ENCODE data around the gene HERC3.
"Not testable (repeated sequence)": the region's sequence is repeated elsewhere in the genome, so short reads cannot be mapped to it uniquely, and the experiment has no call there.

Gene HERC3

GRCh38 chr4:88587306-88587705 is 5.0 kb upstream of the HERC3 start:
- Histone ChIP-seq H3K4me1 (ENCODE audit: control insufficient read depth, insufficient read depth, low read length) (peaks cover 7% of the 10 kb centered on the region), H3K4me3 (ENCODE audit: low read length) (no peak overlapping the region), H3K27me3 (replicated peaks; ENCODE audit: control insufficient read depth, insufficient read depth, low read length) (no peaks in the 10 kb centered on the region), H3K9ac (ENCODE audit: low read length) (no peak overlapping the region), H3K36me3 (ENCODE audit: control insufficient read depth, insufficient read depth, low read length, severe bottlenecking) (no peaks in the 10 kb centered on the region), H3K9me3 (ENCODE audit: control insufficient read depth, low read length) (no peaks in the 10 kb centered on the region)
- DNase-seq (ENCODE audit: low read depth), result no peak

DNA sequence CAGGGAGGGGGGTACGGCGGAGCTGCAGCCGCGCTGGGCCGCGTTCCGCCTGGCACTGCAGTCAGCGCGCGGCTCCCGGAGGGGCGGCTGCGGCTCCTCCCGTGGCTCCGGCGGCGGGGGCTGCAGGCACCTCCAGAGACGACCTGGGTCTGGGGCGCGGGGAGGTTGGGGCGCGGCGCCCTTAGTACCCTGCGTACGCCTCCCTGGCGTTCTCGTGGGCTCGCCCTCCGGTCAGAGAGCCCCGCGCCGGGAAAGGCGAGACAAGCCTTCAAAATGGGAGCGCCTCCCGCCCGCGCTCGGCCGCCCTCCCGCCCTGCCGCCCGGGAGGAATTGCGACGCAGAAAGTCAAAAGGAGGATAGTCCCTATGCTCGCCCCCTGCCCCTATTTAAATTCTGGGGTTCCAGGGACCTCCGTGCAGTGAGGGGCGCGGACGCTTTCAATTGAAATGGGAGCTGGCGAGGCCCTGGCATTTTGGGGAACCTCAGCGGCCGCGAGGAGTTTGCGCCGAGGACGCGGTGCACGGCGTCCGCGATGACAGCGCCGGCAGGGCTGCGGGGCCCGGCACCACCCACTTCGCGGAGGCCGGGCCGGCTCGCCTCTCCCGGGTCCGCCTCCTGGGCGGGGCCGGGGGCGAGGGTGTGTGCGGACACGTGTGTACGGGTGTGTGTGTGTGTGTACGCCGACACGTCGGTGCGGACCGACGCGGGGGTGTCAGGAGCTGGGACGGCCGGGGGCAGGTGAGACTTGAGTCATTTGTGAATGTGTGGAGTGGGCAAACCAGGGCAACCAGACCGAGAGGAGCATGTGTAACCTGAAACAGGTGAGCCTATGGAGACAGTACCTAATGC is 544 bp downstream of the HERC3 start:
- peak overlapping the region; percentile 90 for H3K9ac ChIP-seq (ENCODE audit: low read length)
- H3K4me1 ChIP-seq (ENCODE audit: control insufficient read depth, insufficient read depth, low read length), result peaks cover 16% of the 10 kb centered on the region
- H3K36me3 ChIP-seq (ENCODE audit: control insufficient read depth, insufficient read depth, low read length, severe bottlenecking), result peaks cover 18% of the 10 kb centered on the region
- peak overlapping the region; percentile 87 for H3K4me3 ChIP-seq (ENCODE audit: low read length)
- H3K9me3 ChIP-seq (ENCODE audit: control insufficient read depth, low read length), result no peaks in the 10 kb centered on the region
- DNase-seq (ENCODE audit: low read depth), result peak; percentile 91
- H3K27me3 ChIP-seq (replicated peaks; ENCODE audit: control insufficient read depth, insufficient read depth, low read length), result no peaks in the 10 kb centered on the region

GRCh38 chr4:88597970-88598660 is 5.8 kb downstream of the HERC3 start:
- H3K9ac ChIP-seq (ENCODE audit: low read length), result no peak overlapping the region
- H3K4me1 ChIP-seq (ENCODE audit: control insufficient read depth, insufficient read depth, low read length), result peaks cover 41% of the 10 kb centered on the region
- H3K36me3 ChIP-seq (ENCODE audit: control insufficient read depth, insufficient read depth, low read length, severe bottlenecking), result peaks cover 24% of the 10 kb centered on the region
- DNase-seq (ENCODE audit: low read depth), result no peak
- H3K4me3 ChIP-seq (ENCODE audit: low read length), result no peak overlapping the region
- H3K27me3 ChIP-seq (replicated peaks; ENCODE audit: control insufficient read depth, insufficient read depth, low read length), result no peaks in the 10 kb centered on the region
- H3K9me3 ChIP-seq (ENCODE audit: control insufficient read depth, low read length), result no peaks in the 10 kb centered on the region

DNA sequence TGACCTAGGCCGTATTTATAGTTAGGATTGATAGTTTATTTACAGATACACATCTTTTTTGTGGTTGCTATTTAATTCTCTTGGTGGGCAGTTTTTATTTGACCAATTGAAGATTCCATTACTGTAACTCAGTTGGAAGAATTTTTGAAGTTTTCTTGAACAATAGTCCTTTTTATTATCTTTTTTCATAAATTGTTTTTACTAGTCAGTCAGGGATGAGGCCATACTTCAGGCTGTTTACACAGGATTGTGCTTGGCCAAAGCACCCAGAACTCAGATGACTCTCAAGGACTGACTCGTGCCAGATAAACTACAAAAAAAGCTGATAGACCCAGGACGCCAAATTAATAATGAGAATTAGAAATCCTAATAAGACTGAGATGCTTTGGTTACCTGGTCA is 7.0 kb downstream of the HERC3 start:
- Histone ChIP-seq H3K4me3 (ENCODE audit: low read length) (peak overlapping the region; percentile 68), H3K9ac (ENCODE audit: low read length) (peak overlapping the region; percentile 70), H3K9me3 (ENCODE audit: control insufficient read depth, low read length) (no peaks in the 10 kb centered on the region), H3K4me1 (ENCODE audit: control insufficient read depth, insufficient read depth, low read length) (peaks cover 32% of the 10 kb centered on the region), H3K27me3 (replicated peaks; ENCODE audit: control insufficient read depth, insufficient read depth, low read length) (no peaks in the 10 kb centered on the region), H3K36me3 (ENCODE audit: control insufficient read depth, insufficient read depth, low read length, severe bottlenecking) (peaks cover 24% of the 10 kb centered on the region)
- DNase-seq (ENCODE audit: low read depth), result peak; percentile 53

- Histone ChIP-seq H3K9me3 (ENCODE audit: control insufficient read depth, low read length) (no peaks in the 10 kb centered on the region), H3K4me1 (ENCODE audit: control insufficient read depth, insufficient read depth, low read length) (peaks cover 32% of the 10 kb centered on the region), H3K9ac (ENCODE audit: low read length) (peak overlapping the region; percentile 70), H3K27me3 (replicated peaks; ENCODE audit: control insufficient read depth, insufficient read depth, low read length) (no peaks in the 10 kb centered on the region), H3K4me3 (ENCODE audit: low read length) (peak overlapping the region; percentile 68), H3K36me3 (ENCODE audit: control insufficient read depth, insufficient read depth, low read length, severe bottlenecking) (peaks cover 24% of the 10 kb centered on the region)
- peak; percentile 34 for DNase-seq (ENCODE audit: low read depth)
Observed at GRCh38 chr4:88599714-88600113, 7.4 kb downstream of the HERC3 start.

- Histone ChIP-seq H3K4me1 (ENCODE audit: control insufficient read depth, insufficient read depth, low read length) (peaks cover 32% of the 10 kb centered on the region), H3K27me3 (replicated peaks; ENCODE audit: control insufficient read depth, insufficient read depth, low read length) (no peaks in the 10 kb centered on the region), H3K4me3 (ENCODE audit: low read length) (peak overlapping the region; percentile 68), H3K9me3 (ENCODE audit: control insufficient read depth, low read length) (no peaks in the 10 kb centered on the region), H3K9ac (ENCODE audit: low read length) (peak overlapping the region; percentile 70), H3K36me3 (ENCODE audit: control insufficient read depth, insufficient read depth, low read length, severe bottlenecking) (peaks cover 24% of the 10 kb centered on the region)
- DNase-seq (ENCODE audit: low read depth), result peak; percentile 88
Observed at GRCh38 chr4:88600176-88600838, 8.0 kb downstream of the HERC3 start.

DNA sequence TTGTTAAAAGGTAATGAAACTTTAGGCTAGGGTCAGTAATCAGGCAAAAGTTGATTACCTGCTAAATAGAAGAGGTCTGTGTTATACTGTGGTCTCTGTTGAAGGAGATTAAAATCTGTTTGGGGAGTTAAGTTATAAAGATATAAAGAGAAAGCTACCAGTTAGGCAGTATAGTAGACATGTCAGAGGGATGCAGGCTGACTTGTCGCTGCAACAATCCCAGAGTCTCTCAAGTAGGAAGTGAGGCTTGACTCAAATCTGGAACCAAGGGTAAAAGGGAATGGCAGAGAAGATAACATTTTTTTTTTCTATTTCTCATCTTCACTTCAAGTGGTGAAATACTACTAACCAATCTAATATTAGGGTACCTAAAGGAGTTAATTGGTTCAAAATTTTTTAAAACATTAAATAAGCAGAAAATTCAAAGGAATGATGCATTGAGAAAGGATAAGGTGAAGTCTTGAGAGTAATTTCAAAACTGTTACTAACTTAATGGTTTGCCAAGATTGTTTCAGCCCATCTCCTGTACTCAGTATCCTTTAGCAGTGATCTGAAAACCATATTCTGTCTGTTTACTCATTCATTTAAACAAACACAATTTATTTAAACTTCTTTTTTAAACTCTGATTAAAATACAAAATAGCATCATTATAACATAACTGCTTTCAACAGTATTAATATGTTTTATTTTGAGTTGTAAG is 12.8 kb downstream of the HERC3 start:
- Histone ChIP-seq H3K36me3 (ENCODE audit: control insufficient read depth, insufficient read depth, low read length, severe bottlenecking) (peaks cover 29% of the 10 kb centered on the region), H3K27me3 (replicated peaks; ENCODE audit: control insufficient read depth, insufficient read depth, low read length) (no peaks in the 10 kb centered on the region), H3K9me3 (ENCODE audit: control insufficient read depth, low read length) (no peaks in the 10 kb centered on the region), H3K9ac (ENCODE audit: low read length) (no peak overlapping the region), H3K4me1 (ENCODE audit: control insufficient read depth, insufficient read depth, low read length) (peaks cover 15% of the 10 kb centered on the region), H3K4me3 (ENCODE audit: low read length) (no peak overlapping the region)
- no peak for DNase-seq (ENCODE audit: low read depth)

DNA sequence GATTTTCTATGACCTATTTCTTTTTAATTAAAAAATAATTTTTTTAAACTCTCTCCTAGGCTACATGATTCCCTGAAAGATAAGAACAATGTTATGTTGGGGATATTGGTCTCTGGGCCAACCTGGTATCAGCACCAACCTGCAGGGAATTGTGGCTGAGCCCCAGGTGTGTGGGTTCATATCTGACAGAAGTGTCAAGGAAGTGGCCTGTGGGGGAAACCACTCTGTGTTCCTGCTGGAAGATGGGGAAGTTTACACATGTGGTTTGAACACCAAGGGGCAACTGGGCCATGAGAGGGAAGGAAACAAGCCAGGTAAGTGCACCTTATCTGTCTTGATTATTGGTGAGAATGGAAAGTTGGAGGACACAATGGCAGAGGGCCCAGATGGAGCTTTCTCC is 13.5 kb downstream of the HERC3 start:
- Histone ChIP-seq H3K4me1 (ENCODE audit: control insufficient read depth, insufficient read depth, low read length) (peaks cover 14% of the 10 kb centered on the region), H3K27me3 (replicated peaks; ENCODE audit: control insufficient read depth, insufficient read depth, low read length) (no peaks in the 10 kb centered on the region), H3K9ac (ENCODE audit: low read length) (no peak overlapping the region), H3K4me3 (ENCODE audit: low read length) (no peak overlapping the region), H3K36me3 (ENCODE audit: control insufficient read depth, insufficient read depth, low read length, severe bottlenecking) (peaks cover 29% of the 10 kb centered on the region), H3K9me3 (ENCODE audit: control insufficient read depth, low read length) (no peaks in the 10 kb centered on the region)
- no peak for DNase-seq (ENCODE audit: low read depth)

DNA sequence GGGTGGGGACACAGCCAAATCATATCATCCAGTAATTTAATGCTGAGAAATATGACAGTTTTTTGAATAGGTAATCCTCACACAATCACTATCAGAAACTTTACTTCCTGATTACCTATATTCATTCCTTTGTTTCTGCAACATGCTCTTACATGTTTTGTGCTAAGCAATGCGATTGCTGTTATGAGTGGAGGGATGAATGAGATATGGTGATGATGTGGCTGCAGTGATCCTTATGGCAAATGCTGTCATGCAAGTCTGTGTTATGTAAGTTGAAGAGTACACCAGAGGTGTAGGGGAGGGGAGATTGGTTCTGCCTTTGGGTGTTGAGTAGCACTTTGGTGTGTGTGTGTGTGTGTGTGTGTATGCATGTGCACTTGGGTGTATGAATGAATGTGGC is 14.6 kb downstream of the HERC3 start:
- H3K27me3 ChIP-seq (replicated peaks; ENCODE audit: control insufficient read depth, insufficient read depth, low read length), result no peaks in the 10 kb centered on the region
- H3K9me3 ChIP-seq (ENCODE audit: control insufficient read depth, low read length), result no peaks in the 10 kb centered on the region
- no peak overlapping the region for H3K4me3 ChIP-seq (ENCODE audit: low read length)
- DNase-seq (ENCODE audit: low read depth), result no peak
- no peak overlapping the region for H3K9ac ChIP-seq (ENCODE audit: low read length)
- H3K4me1 ChIP-seq (ENCODE audit: control insufficient read depth, insufficient read depth, low read length), result peaks cover 20% of the 10 kb centered on the region
- H3K36me3 ChIP-seq (ENCODE audit: control insufficient read depth, insufficient read depth, low read length, severe bottlenecking), result peaks cover 29% of the 10 kb centered on the region

- Histone ChIP-seq H3K27me3 (replicated peaks; ENCODE audit: control insufficient read depth, insufficient read depth, low read length) (no peaks in the 10 kb centered on the region), H3K4me1 (ENCODE audit: control insufficient read depth, insufficient read depth, low read length) (peaks cover 42% of the 10 kb centered on the region), H3K9me3 (ENCODE audit: control insufficient read depth, low read length) (no peaks in the 10 kb centered on the region), H3K9ac (ENCODE audit: low read length) (no peak overlapping the region), H3K36me3 (ENCODE audit: control insufficient read depth, insufficient read depth, low read length, severe bottlenecking) (peaks cover 29% of the 10 kb centered on the region), H3K4me3 (ENCODE audit: low read length) (no peak overlapping the region)
- no peak for DNase-seq (ENCODE audit: low read depth)
Observed at GRCh38 chr4:88609387-88609786, 17.1 kb downstream of the HERC3 start.

GRCh38 chr4:88609794-88610193 is 17.5 kb downstream of the HERC3 start:
- not testable (repeated sequence) for DNase-seq (ENCODE audit: low read depth); H3K9ac ChIP-seq (ENCODE audit: low read length); H3K27me3 ChIP-seq (replicated peaks; ENCODE audit: control insufficient read depth, insufficient read depth, low read length); H3K4me3 ChIP-seq (ENCODE audit: low read length); H3K9me3 ChIP-seq (ENCODE audit: control insufficient read depth, low read length)
- Histone ChIP-seq H3K4me1 (ENCODE audit: control insufficient read depth, insufficient read depth, low read length) (peaks cover 46% of the 10 kb centered on the region), H3K36me3 (ENCODE audit: control insufficient read depth, insufficient read depth, low read length, severe bottlenecking) (peaks cover 29% of the 10 kb centered on the region)

Data from adipocyte (in vitro differentiated cells).